Measurements from ENCODE around the gene CC2D1A.

The CC2D1A gene

DNA sequence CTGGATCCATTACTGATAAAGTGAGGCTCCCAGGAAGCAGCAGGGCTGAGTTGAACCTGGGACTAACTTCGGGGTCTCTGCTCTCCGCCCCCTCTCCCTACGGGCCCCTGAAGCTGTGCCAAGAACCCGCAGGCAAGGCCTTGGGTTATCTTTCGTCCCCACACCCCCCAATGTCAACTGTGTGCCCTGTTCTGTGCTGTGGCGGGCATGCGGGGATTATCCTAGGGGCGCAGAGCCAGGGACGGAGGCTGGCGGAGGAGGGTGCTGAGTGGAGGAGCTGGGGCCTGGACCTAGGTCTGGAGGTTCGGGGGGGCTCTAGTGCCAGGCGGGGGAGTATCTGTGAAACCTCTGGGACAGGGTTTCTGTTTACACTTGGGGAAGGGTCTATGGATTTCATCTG lies 73.7 kb downstream of the CC2D1A start:
- ATAC-seq (no peak), DNase-seq (no peak)

DNA sequence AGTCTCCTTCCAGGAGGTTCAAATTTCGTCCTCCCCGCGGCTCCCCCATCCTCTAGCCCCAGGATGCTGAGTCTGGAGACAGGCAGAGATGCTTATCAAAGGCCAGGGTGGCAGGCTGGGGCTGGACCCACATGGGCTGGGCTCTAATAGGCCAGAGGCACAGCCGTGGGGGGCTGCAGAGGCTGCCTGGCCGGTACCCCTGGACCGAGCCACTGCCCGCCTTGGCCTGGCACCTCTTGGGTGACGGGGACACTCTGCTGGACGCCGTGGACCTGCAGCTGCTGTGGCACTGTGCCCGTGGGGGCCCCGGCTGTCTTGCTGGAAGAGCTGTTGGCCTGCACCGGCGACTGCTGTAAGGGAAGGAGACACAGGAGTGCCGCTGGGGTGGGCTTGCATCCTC lies 74.3 kb downstream of the CC2D1A start:
- no peak for DNase-seq
- ATAC-seq: no peak

All from stimulated activated naive CD8-positive, alpha-beta T cell treated with anti-CD3 and anti-CD28 coated beads, Interleukin-15, Interleukin-2, amounts not matched to agents 100 U/mL and 50 U/mL, for 24 hours (primary cell).